GM12865 (cell line): ENCODE measurements around the gene CCDC47.

Experiments
- DNase-seq: peaks from one replicate; pipeline ENCODE4 v3.0.0; 2010; ENCODE audit warnings: low read depth
- H3K4me3 ChIP-seq: 2 replicates; pipeline ENCODE4 v1.5.1; 2011; ENCODE audit warnings: mild to moderate bottlenecking, low read depth, low read length, control low read depth
- CTCF ChIP-seq: IDR thresholded peaks from 2 replicates; pipeline ENCODE4 v1.5.1; 2011; ENCODE audit warnings: low read length, control low read depth, low read depth, inconsistent platforms; ENCODE audit not compliant: insufficient read depth; ENCODE audit errors: missing control alignments

Gene CCDC47

GRCh38 chr17:63768433-63768832 lies 5.0 kb downstream of the CCDC47 start:
- TF ChIP-seq CTCF = no peak
- H3K4me3 ChIP-seq = no peak overlapping the region
- DNase-seq = no peak

- TF ChIP-seq CTCF = no peak
- no peak for DNase-seq
- H3K4me3 ChIP-seq = no peak overlapping the region
Observed at GRCh38 chr17:63766754-63767153, 6.6 kb downstream of the CCDC47 start.

GRCh38 chr17:63764716-63765115 lies 8.7 kb downstream of the CCDC47 start:
- TF ChIP-seq CTCF = no peak
- DNase-seq = no peak
- no peak overlapping the region for H3K4me3 ChIP-seq

GRCh38 chr17:63762161-63763078 lies 11.0 kb downstream of the CCDC47 start:
- no peak for DNase-seq
- H3K4me3 ChIP-seq = no peak overlapping the region
- no peak for TF ChIP-seq CTCF

GRCh38 chr17:63760771-63761539 lies 12.4 kb downstream of the CCDC47 start:
- no peak overlapping the region for H3K4me3 ChIP-seq
- DNase-seq = no peak
- no peak for TF ChIP-seq CTCF

- no peak for TF ChIP-seq CTCF
- H3K4me3 ChIP-seq = no peak overlapping the region
- no peak for DNase-seq
Observed at GRCh38 chr17:63758428-63758827, 15.0 kb downstream of the CCDC47 start.
